DND-41 (cell line): ENCODE data around the gene BTRC.

ENCODE experiments used
- ATAC-seq: fragments of 200-7000 bp; cut with Tn5 transposase; 3 replicates; pipeline ENCODE4 v1.9.1; 2021; ENCODE audit warnings: low read depth; ENCODE audit not compliant: insufficient read depth
- DNase-seq: peaks from one replicate; pipeline ENCODE4 v3.0.0-alpha.2; 2020
- H2AFZ ChIP-seq: 2 replicates; pipeline ENCODE4 v1.6.0; 2012; ENCODE audit warnings: low read depth, low read length
- H3K27ac ChIP-seq: 2 replicates; pipeline ENCODE4 v1.5.1; 2012; ENCODE audit warnings: low read length, inconsistent platforms
- H3K27me3 ChIP-seq: fragments of 200-600 bp; sonication (generic); 2 replicates; pipeline ENCODE4 v1.6.0; 2012; ENCODE audit warnings: low read length, mild to moderate bottlenecking, inconsistent platforms; ENCODE audit not compliant: insufficient read depth, poor library complexity
- H3K36me3 ChIP-seq: 2 replicates; pipeline ENCODE4 v1.5.1; 2012; ENCODE audit warnings: low read length, inconsistent platforms; ENCODE audit not compliant: insufficient read depth
- H3K4me1 ChIP-seq: 2 replicates; pipeline ENCODE4 v1.5.1; 2012; ENCODE audit warnings: mild to moderate bottlenecking, low read length; ENCODE audit not compliant: insufficient read depth
- H3K4me2 ChIP-seq: 2 replicates; pipeline ENCODE4 v1.6.0; 2012; ENCODE audit warnings: mild to moderate bottlenecking, moderate library complexity, low read length, inconsistent platforms; ENCODE audit not compliant: insufficient read depth
- H3K4me3 ChIP-seq, 2 experiments: fragments of 200-600 bp in 1 of 2; shearing (Covaris generic) in 1 of 2; 2 replicates each; pipeline ENCODE4 v1.5.1; 2012 to 2016; ENCODE audit warnings: inconsistent platforms in 2 of 2, low read length in 2 of 2, mild to moderate bottlenecking in 2 of 2, low read depth in 1 of 2, moderate library complexity in 1 of 2
- H3K79me2 ChIP-seq: 2 replicates; pipeline ENCODE4 v1.6.0; 2012; ENCODE audit warnings: low read length, inconsistent platforms; ENCODE audit not compliant: insufficient read depth
- H3K9ac ChIP-seq: 2 replicates; pipeline ENCODE4 v1.6.0; 2012; ENCODE audit warnings: low read depth, mild to moderate bottlenecking, inconsistent platforms, low read length, moderate library complexity
- H3K9me3 ChIP-seq: 2 replicates; pipeline ENCODE4 v1.5.1; 2012; ENCODE audit warnings: low read length, moderate library complexity, mild to moderate bottlenecking, inconsistent platforms; ENCODE audit not compliant: insufficient read depth, severe bottlenecking
- H4K20me1 ChIP-seq: 2 replicates; pipeline ENCODE4 v1.6.0; 2012; ENCODE audit warnings: low read length; ENCODE audit not compliant: insufficient read depth
- CTCF ChIP-seq: IDR thresholded peaks from 2 replicates; pipeline ENCODE4 v1.5.1; 2012; ENCODE audit warnings: borderline replicate concordance, low read length, moderate library complexity, mild to moderate bottlenecking; ENCODE audit not compliant: poor library complexity, severe bottlenecking; ENCODE audit errors: extremely low read depth
- EZH2 ChIP-seq: IDR thresholded peaks from 3 replicates; pipeline ENCODE4 v1.6.1; 2012; ENCODE audit warnings: borderline replicate concordance, low read depth, mild to moderate bottlenecking, moderate library complexity, low read length, inconsistent platforms; ENCODE audit not compliant: severe bottlenecking

The BTRC gene

GRCh38 chr10:101468159-101468558 lies 114.2 kb downstream of the BTRC start:
- Histone ChIP-seq H3K79me2 (no peaks in the 10 kb centered on the region), H3K9me3 (no peaks in the 10 kb centered on the region), H4K20me1 (no peaks in the 10 kb centered on the region), H3K4me3 (no peak overlapping the region), H2AFZ (no peak overlapping the region), H3K9ac (no peak overlapping the region), H3K4me2 (no peak overlapping the region), H3K27me3 (no peaks in the 10 kb centered on the region), H3K36me3 (no peaks in the 10 kb centered on the region), H3K27ac (no peak overlapping the region), H3K4me1 (no peaks in the 10 kb centered on the region; the same call in 1 of the 2 replicates)
- ATAC-seq (no peak), DNase-seq (no peak)
- TF ChIP-seq EZH2 = no peak
- no peak for TF ChIP-seq CTCF

GRCh38 chr10:101476383-101476782 lies 122.4 kb downstream of the BTRC start:
- no peak overlapping the region for H3K27ac ChIP-seq
- ATAC-seq (no peak), DNase-seq (no peak)
- H3K4me2 ChIP-seq = no peak overlapping the region
- H3K9ac ChIP-seq = no peak overlapping the region
- H2AFZ ChIP-seq = no peak overlapping the region
- TF ChIP-seq EZH2 (no peak), CTCF (no peak)
- H3K9me3 ChIP-seq = no peaks in the 10 kb centered on the region
- H3K79me2 ChIP-seq = no peaks in the 10 kb centered on the region
- no peaks in the 10 kb centered on the region for H3K27me3 ChIP-seq
- H3K36me3 ChIP-seq = peaks cover 9% of the 10 kb centered on the region
- no peaks in the 10 kb centered on the region for H4K20me1 ChIP-seq
- H3K4me1 ChIP-seq = no peaks in the 10 kb centered on the region
- no peak overlapping the region for H3K4me3 ChIP-seq

- Histone ChIP-seq H3K4me3 (no peak overlapping the region), H3K79me2 (no peaks in the 10 kb centered on the region), H4K20me1 (no peaks in the 10 kb centered on the region), H3K27me3 (no peaks in the 10 kb centered on the region), H3K36me3 (peaks cover 9% of the 10 kb centered on the region), H3K9me3 (no peaks in the 10 kb centered on the region), H3K4me1 (no peaks in the 10 kb centered on the region), H3K27ac (no peak overlapping the region), H3K9ac (no peak overlapping the region), H2AFZ (no peak overlapping the region), H3K4me2 (no peak overlapping the region)
- no peak for TF ChIP-seq EZH2
- TF ChIP-seq CTCF = no peak
- ATAC-seq (no peak), DNase-seq (no peak)
Observed at GRCh38 chr10:101478956-101479355, 125.0 kb downstream of the BTRC start.

- Histone ChIP-seq H3K9ac (no peak overlapping the region), H3K27ac (no peak overlapping the region), H3K4me1 (no peaks in the 10 kb centered on the region), H3K4me3 (no peak overlapping the region), H3K9me3 (no peaks in the 10 kb centered on the region), H3K4me2 (no peak overlapping the region), H2AFZ (no peak overlapping the region), H3K36me3 (peaks cover 9% of the 10 kb centered on the region), H4K20me1 (no peaks in the 10 kb centered on the region), H3K27me3 (no peaks in the 10 kb centered on the region), H3K79me2 (no peaks in the 10 kb centered on the region)
- TF ChIP-seq CTCF (no peak), EZH2 (no peak)
- DNase-seq (no peak), ATAC-seq (no peak)
Observed at GRCh38 chr10:101481256-101481655, 127.3 kb downstream of the BTRC start.
